Duodenal mucosa (tissue), 2 donors: ENCODE results near the gene SLU7.

Experiments used
- H3K27ac ChIP-seq: one replicate; pipeline ENCODE4 v1.7.0; 2013; ENCODE audit warnings: low read depth, low read length
- H3K27me3 ChIP-seq, 2 donors: one replicate each; pipeline ENCODE4 v1.7.0; 2013; ENCODE audit warnings: low read length in 2 of 2, control low read depth in 1 of 2; ENCODE audit not compliant: insufficient read depth in 2 of 2, control insufficient read depth in 1 of 2
- H3K36me3 ChIP-seq, 2 donors: one replicate each; pipeline ENCODE4 v1.7.0; 2013; ENCODE audit warnings: low read length in 2 of 2, control low read depth in 1 of 2; ENCODE audit not compliant: insufficient read depth in 2 of 2, control insufficient read depth in 1 of 2
- H3K4me1 ChIP-seq, 2 donors: one replicate each; pipeline ENCODE4 v1.7.0; 2013; ENCODE audit warnings: low read length in 2 of 2, control low read depth in 1 of 2; ENCODE audit not compliant: insufficient read depth in 2 of 2, control insufficient read depth in 1 of 2
- H3K4me3 ChIP-seq, 2 donors: one replicate each; pipeline ENCODE4 v1.7.0; 2013; ENCODE audit warnings: low read length in 2 of 2, low read depth in 1 of 2
- H3K9ac ChIP-seq, 2 donors: one replicate each; pipeline ENCODE4 v1.7.0; 2013; ENCODE audit warnings: low read length in 2 of 2, low read depth in 1 of 2
- H3K9me3 ChIP-seq, 2 donors: one replicate each; pipeline ENCODE4 v1.7.0; 2013; ENCODE audit warnings: low read length in 2 of 2, control low read depth in 1 of 2; ENCODE audit not compliant: control insufficient read depth in 1 of 2

The SLU7 gene

GRCh38 chr5:160450164-160450932, 31.5 kb upstream of the SLU7 start:
- Histone ChIP-seq H3K36me3 (no peaks in the 10 kb centered on the region), H3K27me3 (no peaks in the 10 kb centered on the region), H3K4me1 (no peaks in the 10 kb centered on the region), H3K4me3 (no peak overlapping the region), H3K9ac (no peak overlapping the region), H3K9me3 (no peaks in the 10 kb centered on the region), H3K27ac (no peak overlapping the region)

GRCh38 chr5:160449458-160449857, 30.6 kb upstream of the SLU7 start:
- Histone ChIP-seq H3K9ac (no peak overlapping the region), H3K27me3 (no peaks in the 10 kb centered on the region), H3K4me1 (no peaks in the 10 kb centered on the region), H3K27ac (no peak overlapping the region), H3K4me3 (no peak overlapping the region), H3K9me3 (no peaks in the 10 kb centered on the region), H3K36me3 (no peaks in the 10 kb centered on the region)

- H3K27ac ChIP-seq, result no peak overlapping the region
- no peak overlapping the region for H3K9ac ChIP-seq
- H3K4me1 ChIP-seq, result no peaks in the 10 kb centered on the region
- no peaks in the 10 kb centered on the region for H3K27me3 ChIP-seq
- H3K9me3 ChIP-seq, result no peaks in the 10 kb centered on the region
- no peaks in the 10 kb centered on the region for H3K36me3 ChIP-seq
- no peak overlapping the region for H3K4me3 ChIP-seq
These were observed 30.0 kb upstream of the SLU7 start for GRCh38 chr5:160448886-160449285.

- Histone ChIP-seq H3K27ac (no peak overlapping the region), H3K4me1 (no peaks in the 10 kb centered on the region), H3K27me3 (no peaks in the 10 kb centered on the region), H3K9me3 (no peaks in the 10 kb centered on the region), H3K9ac (no peak overlapping the region), H3K4me3 (no peak overlapping the region), H3K36me3 (no peaks in the 10 kb centered on the region)
These were observed 26.9 kb upstream of the SLU7 start for GRCh38 chr5:160445751-160446150.

- H3K27me3 ChIP-seq, result no peaks in the 10 kb centered on the region
- no peak overlapping the region for H3K9ac ChIP-seq
- no peak overlapping the region for H3K4me3 ChIP-seq
- H3K9me3 ChIP-seq, result no peaks in the 10 kb centered on the region
- no peak overlapping the region for H3K27ac ChIP-seq
- no peaks in the 10 kb centered on the region for H3K4me1 ChIP-seq
- H3K36me3 ChIP-seq, result no peaks in the 10 kb centered on the region
These were observed 26.3 kb upstream of the SLU7 start for GRCh38 chr5:160445132-160445531.

- H3K9ac ChIP-seq, result no peak overlapping the region
- H3K4me3 ChIP-seq, result no peak overlapping the region
- H3K27me3 ChIP-seq, result no peaks in the 10 kb centered on the region
- H3K36me3 ChIP-seq, result no peaks in the 10 kb centered on the region
- H3K4me1 ChIP-seq, result no peaks in the 10 kb centered on the region
- H3K27ac ChIP-seq, result no peak overlapping the region
- H3K9me3 ChIP-seq, result no peaks in the 10 kb centered on the region
These were observed 25.5 kb upstream of the SLU7 start for GRCh38 chr5:160444407-160444806.

- H3K27ac ChIP-seq, result no peak overlapping the region
- no peaks in the 10 kb centered on the region for H3K27me3 ChIP-seq
- H3K4me3 ChIP-seq, result no peak overlapping the region
- H3K9ac ChIP-seq, result no peak overlapping the region
- H3K4me1 ChIP-seq, result peaks cover 0 to 10% of the 10 kb centered on the region in 2 donors
- no peaks in the 10 kb centered on the region for H3K9me3 ChIP-seq
- H3K36me3 ChIP-seq, result no peaks in the 10 kb centered on the region
These were observed 24.0 kb upstream of the SLU7 start for GRCh38 chr5:160442824-160443431.

GRCh38 chr5:160441311-160441781, 22.5 kb upstream of the SLU7 start:
- Histone ChIP-seq H3K27ac (no peak overlapping the region), H3K27me3 (no peaks in the 10 kb centered on the region), H3K9ac (no peak overlapping the region), H3K36me3 (no peaks in the 10 kb centered on the region), H3K4me3 (no peak overlapping the region), H3K4me1 (peaks cover 0 to 10% of the 10 kb centered on the region in 2 donors), H3K9me3 (no peaks in the 10 kb centered on the region)

GRCh38 chr5:160439205-160439600, 20.3 kb upstream of the SLU7 start:
- Histone ChIP-seq H3K36me3 (no peaks in the 10 kb centered on the region), H3K4me1 (peaks cover 0 to 10% of the 10 kb centered on the region in 2 donors), H3K27ac (peak overlapping the region; percentile 7), H3K27me3 (no peaks in the 10 kb centered on the region), H3K9ac (peak overlapping the region; percentile 10 to 59), H3K4me3 (peak overlapping the region; percentile 70 to 72), H3K9me3 (no peaks in the 10 kb centered on the region)

- no peaks in the 10 kb centered on the region for H3K27me3 ChIP-seq
- H3K9me3 ChIP-seq, result no peaks in the 10 kb centered on the region
- peak overlapping the region; percentile 7 for H3K27ac ChIP-seq
- peaks cover 0 to 10% of the 10 kb centered on the region in 2 donors for H3K4me1 ChIP-seq
- peak overlapping the region; percentile 10 to 59 for H3K9ac ChIP-seq
- H3K4me3 ChIP-seq, result peak overlapping the region; percentile 70 to 72
- H3K36me3 ChIP-seq, result no peaks in the 10 kb centered on the region
These were observed 19.7 kb upstream of the SLU7 start for GRCh38 chr5:160438316-160439204.
